ENCODE results near the gene CUL7.

DNA sequence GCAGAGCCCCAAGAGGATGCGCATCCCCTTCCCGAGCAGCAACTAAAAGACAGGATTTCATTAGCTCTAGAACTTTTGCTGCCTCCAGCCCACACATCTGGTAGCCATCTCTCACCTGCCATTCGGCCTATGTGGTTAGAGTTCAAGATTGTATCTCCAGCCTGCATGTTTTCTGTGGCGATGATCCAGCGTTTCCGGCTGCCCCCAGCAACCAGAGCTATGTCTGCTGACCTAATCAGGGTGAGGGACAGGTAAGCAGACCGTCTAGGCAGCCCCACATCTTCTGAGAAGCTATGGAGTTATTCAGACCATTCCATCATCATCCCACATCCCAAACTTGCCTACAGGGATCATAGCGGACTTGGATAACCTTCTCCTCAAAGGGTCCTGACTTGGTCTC, 2.3 kb upstream of the CUL7 start:
- TF ChIP-seq, protein P1, sequence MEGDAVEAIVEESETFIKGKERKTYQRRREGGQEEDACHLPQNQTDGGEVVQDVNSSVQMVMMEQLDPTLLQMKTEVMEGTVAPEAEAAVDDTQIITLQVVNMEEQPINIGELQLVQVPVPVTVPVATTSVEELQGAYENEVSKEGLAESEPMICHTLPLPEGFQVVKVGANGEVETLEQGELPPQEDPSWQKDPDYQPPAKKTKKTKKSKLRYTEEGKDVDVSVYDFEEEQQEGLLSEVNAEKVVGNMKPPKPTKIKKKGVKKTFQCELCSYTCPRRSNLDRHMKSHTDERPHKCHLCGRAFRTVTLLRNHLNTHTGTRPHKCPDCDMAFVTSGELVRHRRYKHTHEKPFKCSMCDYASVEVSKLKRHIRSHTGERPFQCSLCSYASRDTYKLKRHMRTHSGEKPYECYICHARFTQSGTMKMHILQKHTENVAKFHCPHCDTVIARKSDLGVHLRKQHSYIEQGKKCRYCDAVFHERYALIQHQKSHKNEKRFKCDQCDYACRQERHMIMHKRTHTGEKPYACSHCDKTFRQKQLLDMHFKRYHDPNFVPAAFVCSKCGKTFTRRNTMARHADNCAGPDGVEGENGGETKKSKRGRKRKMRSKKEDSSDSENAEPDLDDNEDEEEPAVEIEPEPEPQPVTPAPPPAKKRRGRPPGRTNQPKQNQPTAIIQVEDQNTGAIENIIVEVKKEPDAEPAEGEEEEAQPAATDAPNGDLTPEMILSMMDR (IDR thresholded peaks at IDR 0.05), result no peak
- TF ChIP-seq EZH2 (IDR thresholded peaks at IDR 0.05; ENCODE audit: borderline replicate concordance, insufficient read depth, low read depth, low read length, poor library complexity, severe bottlenecking), result no peak

Data from B cell (primary cell).